WTC11 (cell line): ENCODE results near the gene FOXE1.

Experiments
- CBFB ChIP-seq: sonication (generic); formaldehyde crosslinking; IDR thresholded peaks from 2 replicates; pipeline ENCODE4 v1.8.1; 2022; ENCODE audit warnings: mild to moderate bottlenecking, low read depth, missing genetic modification reagents
- CTCF ChIP-seq: fragments of 200-600 bp; IDR thresholded peaks from 2 replicates; pipeline ENCODE4 v1.8.0; 2022; ENCODE audit warnings: antibody characterized with exemption
- NR1H2 ChIP-seq: sonication (generic); formaldehyde crosslinking; IDR thresholded peaks from 2 replicates; pipeline ENCODE4 v1.9.0; 2021; ENCODE audit warnings: mild to moderate bottlenecking, moderate library complexity, missing genetic modification reagents
- ZNF121 ChIP-seq: sonication (generic); formaldehyde crosslinking; IDR thresholded peaks from 2 replicates; pipeline ENCODE4 v1.8.0; 2023; ENCODE audit warnings: missing genetic modification reagents
- TF ChIP-seq, protein P1 (sequence below): sonication (generic); formaldehyde crosslinking; IDR thresholded peaks from 2 replicates; pipeline ENCODE4 v1.8.1; 2022; ENCODE audit warnings: low read depth, missing genetic modification reagents, borderline replicate concordance

GRCh38 chr9:97853844-97854695, 1.0 kb downstream of the FOXE1 start:
- TF ChIP-seq, protein P1, sequence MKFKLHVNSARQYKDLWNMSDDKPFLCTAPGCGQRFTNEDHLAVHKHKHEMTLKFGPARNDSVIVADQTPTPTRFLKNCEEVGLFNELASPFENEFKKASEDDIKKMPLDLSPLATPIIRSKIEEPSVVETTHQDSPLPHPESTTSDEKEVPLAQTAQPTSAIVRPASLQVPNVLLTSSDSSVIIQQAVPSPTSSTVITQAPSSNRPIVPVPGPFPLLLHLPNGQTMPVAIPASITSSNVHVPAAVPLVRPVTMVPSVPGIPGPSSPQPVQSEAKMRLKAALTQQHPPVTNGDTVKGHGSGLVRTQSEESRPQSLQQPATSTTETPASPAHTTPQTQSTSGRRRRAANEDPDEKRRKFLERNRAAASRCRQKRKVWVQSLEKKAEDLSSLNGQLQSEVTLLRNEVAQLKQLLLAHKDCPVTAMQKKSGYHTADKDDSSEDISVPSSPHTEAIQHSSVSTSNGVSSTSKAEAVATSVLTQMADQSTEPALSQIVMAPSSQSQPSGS = no peak
- TF ChIP-seq CTCF (no peak), ZNF121 (CRISPR knock-in tag) (no peak), NR1H2 (no peak), CBFB (CRISPR knock-in tag) (no peak)
